SU-DHL-6 (cell line): Measurements from ENCODE around the gene F8A1.
"Not testable (repeated sequence)": the region's sequence is repeated elsewhere in the genome, so short reads cannot be mapped to it uniquely, and the experiment has no call there.

Experiments
- EZH2phosphoT487 ChIP-seq: fragments of 200-600 bp; sonication (generic), shearing (Covaris generic); conservative IDR thresholded peaks from 2 replicates; pipeline ENCODE4 v1.6.1; 2018; ENCODE audit warnings: mild to moderate bottlenecking, antibody characterized with exemption, low read length, moderate library complexity, mixed read lengths
- TF ChIP-seq, protein P1 (sequence below): fragments of 200-600 bp; sonication (generic); IDR thresholded peaks from one replicate; pipeline ENCODE4 v1.5.1; 2017; ENCODE audit warnings: antibody characterized with exemption, mild to moderate bottlenecking, low read length, moderate library complexity; ENCODE audit not compliant: insufficient read depth, poor library complexity, severe bottlenecking

DNA sequence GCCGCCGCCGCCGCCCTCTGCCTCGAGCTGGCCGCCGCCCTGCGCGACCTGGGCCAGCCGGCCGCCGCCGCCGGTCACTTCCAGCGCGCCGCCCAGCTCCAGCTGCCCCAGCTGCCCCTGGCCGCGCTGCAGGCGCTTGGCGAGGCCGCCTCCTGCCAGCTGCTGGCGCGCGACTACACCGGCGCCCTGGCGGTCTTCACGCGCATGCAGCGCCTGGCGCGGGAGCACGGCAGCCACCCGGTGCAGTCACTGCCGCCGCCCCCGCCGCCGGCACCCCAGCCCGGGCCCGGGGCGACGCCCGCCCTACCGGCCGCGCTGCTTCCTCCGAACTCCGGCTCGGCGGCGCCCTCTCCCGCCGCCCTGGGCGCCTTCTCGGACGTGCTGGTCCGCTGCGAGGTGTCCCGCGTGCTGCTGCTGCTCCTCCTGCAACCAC is 650 bp downstream of the F8A1 start:
- TF ChIP-seq EZH2phosphoT487: not testable (repeated sequence)
- TF ChIP-seq, protein P1, sequence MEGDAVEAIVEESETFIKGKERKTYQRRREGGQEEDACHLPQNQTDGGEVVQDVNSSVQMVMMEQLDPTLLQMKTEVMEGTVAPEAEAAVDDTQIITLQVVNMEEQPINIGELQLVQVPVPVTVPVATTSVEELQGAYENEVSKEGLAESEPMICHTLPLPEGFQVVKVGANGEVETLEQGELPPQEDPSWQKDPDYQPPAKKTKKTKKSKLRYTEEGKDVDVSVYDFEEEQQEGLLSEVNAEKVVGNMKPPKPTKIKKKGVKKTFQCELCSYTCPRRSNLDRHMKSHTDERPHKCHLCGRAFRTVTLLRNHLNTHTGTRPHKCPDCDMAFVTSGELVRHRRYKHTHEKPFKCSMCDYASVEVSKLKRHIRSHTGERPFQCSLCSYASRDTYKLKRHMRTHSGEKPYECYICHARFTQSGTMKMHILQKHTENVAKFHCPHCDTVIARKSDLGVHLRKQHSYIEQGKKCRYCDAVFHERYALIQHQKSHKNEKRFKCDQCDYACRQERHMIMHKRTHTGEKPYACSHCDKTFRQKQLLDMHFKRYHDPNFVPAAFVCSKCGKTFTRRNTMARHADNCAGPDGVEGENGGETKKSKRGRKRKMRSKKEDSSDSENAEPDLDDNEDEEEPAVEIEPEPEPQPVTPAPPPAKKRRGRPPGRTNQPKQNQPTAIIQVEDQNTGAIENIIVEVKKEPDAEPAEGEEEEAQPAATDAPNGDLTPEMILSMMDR: not testable (repeated sequence)
